ENCODE results near the gene PERM1.

The PERM1 gene

GRCh38 chr1:934991-935750 lies 46.7 kb downstream of the PERM1 start:
- no peaks in the 10 kb centered on the region for H3K9me3 ChIP-seq (ENCODE audit: control insufficient read depth in 2 of 2, low read length in 2 of 2)
- H3K27ac ChIP-seq (ENCODE audit: low read depth in 2 of 2, low read length in 2 of 2), result no peak overlapping the region
- no peak overlapping the region for H3K4me3 ChIP-seq (ENCODE audit: low read length in 2 of 2)
- peaks cover 4 to 14% of the 10 kb centered on the region in 2 donors for H3K4me1 ChIP-seq (ENCODE audit: control insufficient read depth in 2 of 2, insufficient read depth in 2 of 2, low read length in 2 of 2)
- H3K27me3 ChIP-seq (ENCODE audit: control insufficient read depth in 2 of 2, insufficient read depth in 2 of 2, low read length in 2 of 2), result peaks cover 43 to 72% of the 10 kb centered on the region in 2 donors
- no peaks in the 10 kb centered on the region for H3K36me3 ChIP-seq (ENCODE audit: control insufficient read depth in 2 of 2, insufficient read depth in 2 of 2, low read length in 2 of 2)
- no peak overlapping the region for H3K9ac ChIP-seq (ENCODE audit: low read depth in 1 of 2, low read length in 2 of 2)

- no peak overlapping the region for H3K9ac ChIP-seq (ENCODE audit: low read depth in 1 of 2, low read length in 2 of 2)
- H3K36me3 ChIP-seq (ENCODE audit: control insufficient read depth in 2 of 2, insufficient read depth in 2 of 2, low read length in 2 of 2), result no peaks in the 10 kb centered on the region
- H3K4me3 ChIP-seq (ENCODE audit: low read length in 2 of 2), result no peak overlapping the region
- peaks cover 0 to 14% of the 10 kb centered on the region in 2 donors for H3K4me1 ChIP-seq (ENCODE audit: control insufficient read depth in 2 of 2, insufficient read depth in 2 of 2, low read length in 2 of 2)
- no peaks in the 10 kb centered on the region for H3K9me3 ChIP-seq (ENCODE audit: control insufficient read depth in 2 of 2, low read length in 2 of 2)
- H3K27ac ChIP-seq (ENCODE audit: low read depth in 2 of 2, low read length in 2 of 2), result no peak overlapping the region
- peaks cover 40 to 66% of the 10 kb centered on the region in 2 donors for H3K27me3 ChIP-seq (ENCODE audit: control insufficient read depth in 2 of 2, insufficient read depth in 2 of 2, low read length in 2 of 2)
Measured at GRCh38 chr1:933603-933940, 48.3 kb downstream of the PERM1 start.

- Histone ChIP-seq H3K27me3 (ENCODE audit: control insufficient read depth in 2 of 2, insufficient read depth in 2 of 2, low read length in 2 of 2) (peaks cover 37 to 66% of the 10 kb centered on the region in 2 donors), H3K4me3 (ENCODE audit: low read length in 2 of 2) (no peak overlapping the region), H3K27ac (ENCODE audit: low read depth in 2 of 2, low read length in 2 of 2) (no peak overlapping the region), H3K4me1 (ENCODE audit: control insufficient read depth in 2 of 2, insufficient read depth in 2 of 2, low read length in 2 of 2) (peaks cover 0 to 14% of the 10 kb centered on the region in 2 donors), H3K9ac (ENCODE audit: low read depth in 1 of 2, low read length in 2 of 2) (no peak overlapping the region), H3K36me3 (ENCODE audit: control insufficient read depth in 2 of 2, insufficient read depth in 2 of 2, low read length in 2 of 2) (no peaks in the 10 kb centered on the region), H3K9me3 (ENCODE audit: control insufficient read depth in 2 of 2, low read length in 2 of 2) (no peaks in the 10 kb centered on the region)
Measured at GRCh38 chr1:932776-933602, 48.9 kb downstream of the PERM1 start.

- no peaks in the 10 kb centered on the region for H3K36me3 ChIP-seq (ENCODE audit: control insufficient read depth in 2 of 2, insufficient read depth in 2 of 2, low read length in 2 of 2)
- peaks cover 43 to 67% of the 10 kb centered on the region in 2 donors for H3K27me3 ChIP-seq (ENCODE audit: control insufficient read depth in 2 of 2, insufficient read depth in 2 of 2, low read length in 2 of 2)
- H3K27ac ChIP-seq (ENCODE audit: low read depth in 2 of 2, low read length in 2 of 2), result no peak overlapping the region
- H3K4me3 ChIP-seq (ENCODE audit: low read length in 2 of 2), result no peak overlapping the region
- peaks cover 0 to 14% of the 10 kb centered on the region in 2 donors for H3K4me1 ChIP-seq (ENCODE audit: control insufficient read depth in 2 of 2, insufficient read depth in 2 of 2, low read length in 2 of 2)
- H3K9ac ChIP-seq (ENCODE audit: low read depth in 1 of 2, low read length in 2 of 2), result no peak overlapping the region
- no peaks in the 10 kb centered on the region for H3K9me3 ChIP-seq (ENCODE audit: control insufficient read depth in 2 of 2, low read length in 2 of 2)
Measured at GRCh38 chr1:932173-932510, 49.8 kb downstream of the PERM1 start.

- Histone ChIP-seq H3K4me1 (ENCODE audit: control insufficient read depth in 2 of 2, insufficient read depth in 2 of 2, low read length in 2 of 2) (peaks cover 0 to 14% of the 10 kb centered on the region in 2 donors), H3K36me3 (ENCODE audit: control insufficient read depth in 2 of 2, insufficient read depth in 2 of 2, low read length in 2 of 2) (no peaks in the 10 kb centered on the region), H3K9ac (ENCODE audit: low read depth in 1 of 2, low read length in 2 of 2) (no peak overlapping the region), H3K9me3 (ENCODE audit: control insufficient read depth in 2 of 2, low read length in 2 of 2) (no peaks in the 10 kb centered on the region), H3K27me3 (ENCODE audit: control insufficient read depth in 2 of 2, insufficient read depth in 2 of 2, low read length in 2 of 2) (peaks cover 45 to 67% of the 10 kb centered on the region in 2 donors), H3K4me3 (ENCODE audit: low read length in 2 of 2) (no peak overlapping the region), H3K27ac (ENCODE audit: low read depth in 2 of 2, low read length in 2 of 2) (no peak overlapping the region)
Measured at GRCh38 chr1:931380-932172, 50.3 kb downstream of the PERM1 start.

- H3K9ac ChIP-seq (ENCODE audit: low read depth in 1 of 2, low read length in 2 of 2), result no peak overlapping the region
- no peaks in the 10 kb centered on the region for H3K9me3 ChIP-seq (ENCODE audit: control insufficient read depth in 2 of 2, low read length in 2 of 2)
- H3K27me3 ChIP-seq (ENCODE audit: control insufficient read depth in 2 of 2, insufficient read depth in 2 of 2, low read length in 2 of 2), result peaks cover 50 to 74% of the 10 kb centered on the region in 2 donors
- no peak overlapping the region for H3K27ac ChIP-seq (ENCODE audit: low read depth in 2 of 2, low read length in 2 of 2)
- no peak overlapping the region for H3K4me3 ChIP-seq (ENCODE audit: low read length in 2 of 2)
- peaks cover 0 to 15% of the 10 kb centered on the region in 2 donors for H3K4me1 ChIP-seq (ENCODE audit: control insufficient read depth in 2 of 2, insufficient read depth in 2 of 2, low read length in 2 of 2)
- H3K36me3 ChIP-seq (ENCODE audit: control insufficient read depth in 2 of 2, insufficient read depth in 2 of 2, low read length in 2 of 2), result no peaks in the 10 kb centered on the region
Measured at GRCh38 chr1:930633-931138, 51.2 kb downstream of the PERM1 start.

- H3K27ac ChIP-seq (ENCODE audit: low read depth in 2 of 2, low read length in 2 of 2), result no peak overlapping the region
- H3K27me3 ChIP-seq (ENCODE audit: control insufficient read depth in 2 of 2, insufficient read depth in 2 of 2, low read length in 2 of 2), result peaks cover 45 to 70% of the 10 kb centered on the region in 2 donors
Measured at GRCh38 chr1:929712-930632, 51.9 kb downstream of the PERM1 start.

GRCh38 chr1:928825-929661 lies 52.9 kb downstream of the PERM1 start:
- Histone ChIP-seq H3K27me3 (ENCODE audit: control insufficient read depth in 2 of 2, insufficient read depth in 2 of 2, low read length in 2 of 2) (peaks cover 43 to 75% of the 10 kb centered on the region in 2 donors), H3K9me3 (ENCODE audit: control insufficient read depth in 2 of 2, low read length in 2 of 2) (no peaks in the 10 kb centered on the region), H3K36me3 (ENCODE audit: control insufficient read depth in 2 of 2, insufficient read depth in 2 of 2, low read length in 2 of 2) (no peaks in the 10 kb centered on the region), H3K27ac (ENCODE audit: low read depth in 2 of 2, low read length in 2 of 2) (no peak overlapping the region), H3K4me1 (ENCODE audit: control insufficient read depth in 2 of 2, insufficient read depth in 2 of 2, low read length in 2 of 2) (peaks cover 7 to 19% of the 10 kb centered on the region in 2 donors), H3K4me3 (ENCODE audit: low read length in 2 of 2) (no peak overlapping the region), H3K9ac (ENCODE audit: low read depth in 1 of 2, low read length in 2 of 2) (no peak overlapping the region)

More at GRCh38 chr1:929712-930632, 51.9 kb downstream of the PERM1 start:
- no peaks in the 10 kb centered on the region for H3K9me3 ChIP-seq (ENCODE audit: control insufficient read depth in 2 of 2, low read length in 2 of 2)
- H3K9ac ChIP-seq (ENCODE audit: low read depth in 1 of 2, low read length in 2 of 2), result no peak overlapping the region
- no peaks in the 10 kb centered on the region for H3K36me3 ChIP-seq (ENCODE audit: control insufficient read depth in 2 of 2, insufficient read depth in 2 of 2, low read length in 2 of 2)
- no peak overlapping the region for H3K4me3 ChIP-seq (ENCODE audit: low read length in 2 of 2)
- H3K4me1 ChIP-seq (ENCODE audit: control insufficient read depth in 2 of 2, insufficient read depth in 2 of 2, low read length in 2 of 2), result peaks cover under 1 to 15% of the 10 kb centered on the region in 2 donors

Measured in mucosa of rectum (tissue), 2 donors.